ENCODE results near the gene PICALM.
"Not testable (repeated sequence)": the region's sequence is repeated elsewhere in the genome, so short reads cannot be mapped to it uniquely, and the experiment has no call there.

Gene PICALM

GRCh38 chr11:85939099-85940015 lies 129.5 kb downstream of the PICALM start:
- Mint-ChIP-seq H3K9me3 (peaks cover 28% of the 10 kb centered on the region), H3K4me3 (no peak overlapping the region), H3K27me3 (ENCODE audit: low read depth, poor library complexity) (peaks cover 2% of the 10 kb centered on the region), H3K27ac (no peak overlapping the region), H3K4me1 (no peaks in the 10 kb centered on the region), H3K36me3 (ENCODE audit: low read depth) (peaks cover 11% of the 10 kb centered on the region)
- no peak for DNase-seq
- no peak for TF ChIP-seq CTCF (IDR thresholded peaks at IDR 0.05)

- no peaks in the 10 kb centered on the region for H3K4me1 Mint-ChIP-seq
- TF ChIP-seq CTCF (IDR thresholded peaks at IDR 0.05) = no peak
- no peak overlapping the region for H3K27ac Mint-ChIP-seq
- peaks cover 11% of the 10 kb centered on the region for H3K36me3 Mint-ChIP-seq (ENCODE audit: low read depth)
- no peak overlapping the region for H3K4me3 Mint-ChIP-seq
- H3K9me3 Mint-ChIP-seq = peaks cover 34% of the 10 kb centered on the region
- DNase-seq = no peak
- H3K27me3 Mint-ChIP-seq (ENCODE audit: low read depth, poor library complexity) = peaks cover 2% of the 10 kb centered on the region
Measured at GRCh38 chr11:85937835-85938234, 131.0 kb downstream of the PICALM start.

- peaks cover 2% of the 10 kb centered on the region for H3K27me3 Mint-ChIP-seq (ENCODE audit: low read depth, poor library complexity)
- H3K4me3 Mint-ChIP-seq = no peak overlapping the region
- no peak for TF ChIP-seq CTCF (IDR thresholded peaks at IDR 0.05)
- H3K36me3 Mint-ChIP-seq (ENCODE audit: low read depth) = peaks cover 19% of the 10 kb centered on the region
- H3K27ac Mint-ChIP-seq = no peak overlapping the region
- no peaks in the 10 kb centered on the region for H3K4me1 Mint-ChIP-seq
- no peak for DNase-seq
- peaks cover 45% of the 10 kb centered on the region for H3K9me3 Mint-ChIP-seq
Measured at GRCh38 chr11:85935751-85936150, 133.1 kb downstream of the PICALM start.

- no peaks in the 10 kb centered on the region for H3K4me1 Mint-ChIP-seq
- no peak for DNase-seq
- no peak overlapping the region for H3K27ac Mint-ChIP-seq
- TF ChIP-seq CTCF (IDR thresholded peaks at IDR 0.05) = no peak
- peaks cover 2% of the 10 kb centered on the region for H3K27me3 Mint-ChIP-seq (ENCODE audit: low read depth, poor library complexity)
- peaks cover 19% of the 10 kb centered on the region for H3K36me3 Mint-ChIP-seq (ENCODE audit: low read depth)
- H3K9me3 Mint-ChIP-seq = peaks cover 54% of the 10 kb centered on the region
- no peak overlapping the region for H3K4me3 Mint-ChIP-seq
Measured at GRCh38 chr11:85934596-85935169, 134.2 kb downstream of the PICALM start.

- no peak for TF ChIP-seq CTCF (IDR thresholded peaks at IDR 0.05)
- no peaks in the 10 kb centered on the region for H3K4me1 Mint-ChIP-seq
- peaks cover 73% of the 10 kb centered on the region for H3K9me3 Mint-ChIP-seq
- H3K27ac Mint-ChIP-seq = no peak overlapping the region
- no peak overlapping the region for H3K4me3 Mint-ChIP-seq
- H3K27me3 Mint-ChIP-seq (ENCODE audit: low read depth, poor library complexity) = peaks cover 7% of the 10 kb centered on the region
- DNase-seq = no peak
- H3K36me3 Mint-ChIP-seq (ENCODE audit: low read depth) = peaks cover 20% of the 10 kb centered on the region
Measured at GRCh38 chr11:85930879-85931366, 138.0 kb downstream of the PICALM start.

GRCh38 chr11:85926653-85927214 lies 142.2 kb downstream of the PICALM start:
- not testable (repeated sequence) for H3K4me1 Mint-ChIP-seq; H3K4me3 Mint-ChIP-seq; H3K27me3 Mint-ChIP-seq (ENCODE audit: low read depth, poor library complexity); H3K27ac Mint-ChIP-seq; DNase-seq
- H3K9me3 Mint-ChIP-seq = peaks cover 64% of the 10 kb centered on the region
- H3K36me3 Mint-ChIP-seq (ENCODE audit: low read depth) = peaks cover 14% of the 10 kb centered on the region

All from nephron progenitor cell (in vitro differentiated cells).